A673 (cell line): ENCODE data around the gene FOXC1.

ENCODE experiments used
- EZH2 ChIP-seq: fragments of 200-600 bp; sonication (generic); IDR thresholded peaks from 2 replicates; pipeline ENCODE4 v1.6.1; 2017; ENCODE audit warnings: borderline replicate concordance, low read depth, mild to moderate bottlenecking, mixed read lengths, antibody characterized with exemption, low read length; ENCODE audit not compliant: poor library complexity, severe bottlenecking
- TF ChIP-seq, protein P1 (sequence below): fragments of 300-800, 200-600 bp; sonication (generic); conservative IDR thresholded peaks from 2 replicates; pipeline ENCODE4 v1.5.1; 2017; ENCODE audit warnings: low read depth, mild to moderate bottlenecking, antibody characterized with exemption, low read length, moderate library complexity, mixed read lengths

DNA sequence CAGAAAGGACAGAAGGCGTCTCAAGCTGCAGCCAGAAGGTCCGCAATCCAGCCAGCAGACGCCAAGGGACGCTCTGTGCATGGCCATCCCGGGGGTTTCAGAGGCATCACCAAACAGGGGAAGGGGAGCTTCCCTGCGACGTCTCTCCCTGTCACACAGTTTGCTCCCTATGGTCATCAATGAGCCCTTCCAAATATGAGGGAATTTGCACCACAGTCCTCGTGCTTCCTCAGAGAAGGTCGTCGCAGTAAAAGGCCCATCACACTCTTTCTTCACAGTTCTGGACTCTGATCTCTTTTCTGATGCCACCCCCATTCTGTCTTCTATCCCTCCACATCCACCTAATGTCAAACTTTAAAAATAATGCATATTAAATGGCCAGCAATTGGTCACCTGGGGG lies 10.2 kb upstream of the FOXC1 start:
- no peak for TF ChIP-seq EZH2
- TF ChIP-seq, protein P1, sequence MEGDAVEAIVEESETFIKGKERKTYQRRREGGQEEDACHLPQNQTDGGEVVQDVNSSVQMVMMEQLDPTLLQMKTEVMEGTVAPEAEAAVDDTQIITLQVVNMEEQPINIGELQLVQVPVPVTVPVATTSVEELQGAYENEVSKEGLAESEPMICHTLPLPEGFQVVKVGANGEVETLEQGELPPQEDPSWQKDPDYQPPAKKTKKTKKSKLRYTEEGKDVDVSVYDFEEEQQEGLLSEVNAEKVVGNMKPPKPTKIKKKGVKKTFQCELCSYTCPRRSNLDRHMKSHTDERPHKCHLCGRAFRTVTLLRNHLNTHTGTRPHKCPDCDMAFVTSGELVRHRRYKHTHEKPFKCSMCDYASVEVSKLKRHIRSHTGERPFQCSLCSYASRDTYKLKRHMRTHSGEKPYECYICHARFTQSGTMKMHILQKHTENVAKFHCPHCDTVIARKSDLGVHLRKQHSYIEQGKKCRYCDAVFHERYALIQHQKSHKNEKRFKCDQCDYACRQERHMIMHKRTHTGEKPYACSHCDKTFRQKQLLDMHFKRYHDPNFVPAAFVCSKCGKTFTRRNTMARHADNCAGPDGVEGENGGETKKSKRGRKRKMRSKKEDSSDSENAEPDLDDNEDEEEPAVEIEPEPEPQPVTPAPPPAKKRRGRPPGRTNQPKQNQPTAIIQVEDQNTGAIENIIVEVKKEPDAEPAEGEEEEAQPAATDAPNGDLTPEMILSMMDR, result no peak
